Measurements from ENCODE around the gene KLHL3.

KLHL3 gene

DNA sequence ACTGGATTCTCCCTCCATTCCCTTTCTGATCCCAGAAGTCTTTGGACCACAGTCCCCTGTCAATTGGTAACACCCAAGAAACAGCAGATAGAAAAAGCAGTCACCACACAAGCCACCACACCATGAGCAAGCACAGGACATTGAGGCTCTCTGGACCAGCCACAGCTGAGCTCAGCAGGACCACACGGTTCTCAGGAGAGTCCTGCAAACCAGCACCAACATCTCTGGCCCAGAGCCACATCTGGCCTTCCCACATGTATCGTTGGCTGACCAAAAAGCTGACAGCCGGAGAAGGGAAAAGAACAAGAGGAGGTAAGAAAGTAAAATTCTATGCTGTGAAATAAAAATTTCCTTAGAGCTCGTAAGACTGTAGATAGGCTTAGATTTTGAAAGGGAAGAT, 56.7 kb downstream of the KLHL3 start:
- H3K36me3 Mint-ChIP-seq (ENCODE audit: low read depth): peaks cover 13% of the 10 kb centered on the region
- H3K4me1 Mint-ChIP-seq (ENCODE audit: low read depth): no peaks in the 10 kb centered on the region
- H3K27me3 Mint-ChIP-seq: no peaks in the 10 kb centered on the region
- H3K9me3 Mint-ChIP-seq: no peaks in the 10 kb centered on the region
- H3K27ac Mint-ChIP-seq: no peak overlapping the region
- H3K4me3 Mint-ChIP-seq: no peak overlapping the region

DNA sequence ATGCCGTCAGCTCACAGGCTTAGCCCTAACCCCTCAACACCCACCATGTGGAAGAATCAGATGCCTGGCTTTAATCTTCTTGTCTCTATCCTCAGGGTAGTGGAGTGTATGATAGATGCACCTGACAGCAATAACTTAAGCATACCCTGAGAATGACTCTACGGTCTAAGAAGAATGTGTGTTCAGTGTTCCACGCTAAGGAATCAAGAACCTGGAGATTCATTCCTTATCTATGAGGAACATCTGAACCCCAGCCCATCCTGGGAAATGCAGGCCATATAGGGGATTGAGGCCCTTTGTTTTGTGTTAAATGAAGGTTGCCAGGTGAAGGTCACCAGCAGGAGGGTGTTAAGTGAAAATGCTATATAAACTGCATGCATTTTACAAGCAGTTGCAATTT, 63.0 kb downstream of the KLHL3 start:
- H3K4me3 Mint-ChIP-seq: no peak overlapping the region
- H3K27ac Mint-ChIP-seq: no peak overlapping the region
- no peaks in the 10 kb centered on the region for H3K4me1 Mint-ChIP-seq (ENCODE audit: low read depth)
- H3K36me3 Mint-ChIP-seq (ENCODE audit: low read depth): peaks cover 16% of the 10 kb centered on the region
- no peaks in the 10 kb centered on the region for H3K27me3 Mint-ChIP-seq
- no peaks in the 10 kb centered on the region for H3K9me3 Mint-ChIP-seq

DNA sequence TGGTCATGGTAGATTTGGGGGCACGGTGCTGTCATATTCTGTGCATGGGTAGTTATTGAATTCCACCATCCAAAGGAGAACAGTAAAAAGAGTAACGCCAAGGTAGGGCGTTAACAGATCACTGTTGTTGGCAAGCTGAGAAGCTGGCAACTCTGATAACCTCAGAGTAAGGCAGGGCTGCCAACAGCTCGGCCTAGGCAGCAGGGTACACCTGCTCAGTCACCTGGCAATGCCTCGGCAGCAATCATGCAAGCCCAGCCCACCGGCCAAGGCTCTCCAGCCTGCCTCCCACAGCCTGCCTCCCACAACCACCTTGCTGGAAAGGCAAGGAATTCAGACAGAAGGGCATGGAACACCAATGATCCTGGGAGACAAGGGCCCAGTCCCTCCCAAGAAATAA, 63.9 kb downstream of the KLHL3 start:
- H3K4me3 Mint-ChIP-seq: no peak overlapping the region
- peaks cover 4% of the 10 kb centered on the region for H3K4me1 Mint-ChIP-seq (ENCODE audit: low read depth)
- no peak overlapping the region for H3K27ac Mint-ChIP-seq

DNA sequence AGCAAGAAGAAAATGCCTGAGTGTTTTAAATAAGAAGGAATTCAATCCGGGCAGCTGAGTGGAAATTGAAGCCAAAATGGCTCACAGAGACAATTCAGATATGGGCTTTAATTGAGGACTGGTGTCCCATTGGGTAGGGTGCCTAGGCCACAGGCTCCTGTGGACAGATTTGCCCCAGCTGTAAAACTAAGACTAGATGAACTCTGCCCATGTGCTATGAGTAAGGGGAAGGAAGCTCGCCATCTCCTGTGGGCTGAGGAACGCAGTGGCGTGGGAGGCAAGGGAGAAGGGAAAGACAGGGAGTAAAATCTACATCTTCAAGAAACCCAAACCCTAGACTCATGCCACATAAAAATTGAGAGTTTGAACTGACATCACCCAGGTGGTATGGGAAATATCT, 66.1 kb downstream of the KLHL3 start:
- Mint-ChIP-seq H3K4me1 (ENCODE audit: low read depth) (peaks cover 17% of the 10 kb centered on the region), H3K27ac (no peak overlapping the region), H3K27me3 (no peaks in the 10 kb centered on the region), H3K9me3 (no peaks in the 10 kb centered on the region), H3K4me3 (no peak overlapping the region), H3K36me3 (ENCODE audit: low read depth) (peaks cover 3% of the 10 kb centered on the region)

More for the DNA sequence above, 63.9 kb downstream of the KLHL3 start:
- no peaks in the 10 kb centered on the region for H3K27me3 Mint-ChIP-seq
- no peaks in the 10 kb centered on the region for H3K9me3 Mint-ChIP-seq
- H3K36me3 Mint-ChIP-seq (ENCODE audit: low read depth): peaks cover 16% of the 10 kb centered on the region

DNA sequence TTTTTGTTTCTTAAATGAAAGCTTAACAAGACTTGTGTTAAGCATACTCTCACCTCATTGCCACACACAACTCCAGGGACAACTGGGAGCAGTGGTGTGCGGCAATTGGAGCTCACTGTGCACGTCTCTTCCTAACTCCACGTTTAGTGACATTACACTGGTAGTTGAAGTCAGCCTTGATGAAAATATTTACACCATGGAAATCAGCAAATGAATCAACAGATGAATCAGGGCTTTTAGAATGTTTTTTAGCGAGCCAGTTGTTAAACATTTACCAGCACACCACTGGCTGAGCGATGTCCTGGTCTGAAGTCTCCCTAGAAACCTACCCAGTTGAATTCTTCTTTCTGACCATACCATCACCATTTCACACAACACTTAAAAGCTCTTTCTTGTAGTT, 67.3 kb downstream of the KLHL3 start:
- Mint-ChIP-seq H3K4me3 (no peak overlapping the region), H3K27me3 (no peaks in the 10 kb centered on the region), H3K4me1 (ENCODE audit: low read depth) (peaks cover 17% of the 10 kb centered on the region), H3K36me3 (ENCODE audit: low read depth) (peaks cover 3% of the 10 kb centered on the region), H3K27ac (no peak overlapping the region), H3K9me3 (no peaks in the 10 kb centered on the region)

DNA sequence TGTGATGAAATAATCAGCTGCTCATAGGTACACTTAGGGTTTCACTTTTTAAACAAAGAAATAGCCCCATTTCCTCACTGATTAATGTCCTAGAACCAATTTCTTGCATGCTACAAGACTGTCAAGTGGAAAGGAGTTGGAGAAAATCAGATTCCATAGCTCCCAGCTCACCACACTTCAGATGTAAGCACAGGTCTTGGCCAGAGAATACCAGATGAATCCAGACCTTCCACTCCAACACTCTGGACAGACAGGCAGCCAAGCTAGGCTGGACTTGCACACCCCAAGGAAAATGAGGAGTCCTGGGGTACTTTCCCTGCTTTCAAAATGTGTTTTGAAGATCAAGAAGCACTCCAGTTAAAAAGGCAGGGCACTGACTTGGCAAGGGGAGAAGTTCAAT, 68.5 kb downstream of the KLHL3 start:
- H3K9me3 Mint-ChIP-seq: no peaks in the 10 kb centered on the region
- no peaks in the 10 kb centered on the region for H3K27me3 Mint-ChIP-seq
- H3K36me3 Mint-ChIP-seq (ENCODE audit: low read depth): peaks cover 3% of the 10 kb centered on the region
- no peak overlapping the region for H3K4me3 Mint-ChIP-seq
- no peak overlapping the region for H3K27ac Mint-ChIP-seq
- peaks cover 17% of the 10 kb centered on the region for H3K4me1 Mint-ChIP-seq (ENCODE audit: low read depth)

DNA sequence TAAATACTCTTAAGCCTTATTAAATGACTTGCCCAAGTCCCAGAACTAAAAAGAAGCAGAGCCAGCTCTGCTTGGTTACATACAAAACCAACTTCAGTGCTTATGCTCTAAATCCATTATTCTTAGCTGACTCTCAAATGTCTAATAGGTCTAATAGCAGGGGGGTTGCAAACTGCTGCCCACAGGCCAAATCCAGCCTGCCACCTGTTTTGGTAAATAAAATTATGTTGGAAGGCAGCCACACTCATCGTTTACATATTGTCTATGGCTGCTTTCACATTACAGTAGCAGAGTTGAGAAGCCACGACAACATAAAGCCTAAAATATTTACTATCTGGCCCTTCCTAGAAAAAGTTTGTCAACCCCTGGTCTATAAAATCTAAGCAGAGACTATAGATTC, 69.0 kb downstream of the KLHL3 start:
- no peaks in the 10 kb centered on the region for H3K9me3 Mint-ChIP-seq
- H3K36me3 Mint-ChIP-seq (ENCODE audit: low read depth): peaks cover 3% of the 10 kb centered on the region
- H3K4me3 Mint-ChIP-seq: peak overlapping the region; percentile 17
- peak overlapping the region; percentile 13 for H3K27ac Mint-ChIP-seq
- H3K27me3 Mint-ChIP-seq: no peaks in the 10 kb centered on the region
- peaks cover 17% of the 10 kb centered on the region for H3K4me1 Mint-ChIP-seq (ENCODE audit: low read depth)

DNA sequence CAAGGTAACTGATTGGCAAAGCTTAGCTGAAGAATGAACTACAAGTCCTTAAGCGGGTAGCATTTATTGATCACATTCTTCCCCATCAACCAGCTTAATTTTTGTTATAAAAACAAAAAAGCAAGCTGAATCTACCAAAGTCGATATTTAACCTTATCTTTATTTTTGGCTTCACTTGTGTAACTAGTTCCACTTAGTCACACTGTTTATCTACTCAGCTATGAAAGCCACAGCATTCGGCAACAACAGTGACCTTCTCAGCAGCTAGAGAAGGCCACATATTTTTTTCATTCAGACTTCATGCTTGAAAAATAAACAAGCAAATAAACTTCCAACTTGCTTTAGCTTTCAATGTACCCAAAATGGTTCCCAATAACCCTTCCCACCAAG, 69.4 kb downstream of the KLHL3 start:
- Mint-ChIP-seq H3K4me3 (peak overlapping the region; percentile 17), H3K27ac (peak overlapping the region; percentile 13), H3K9me3 (no peaks in the 10 kb centered on the region), H3K36me3 (ENCODE audit: low read depth) (peaks cover 3% of the 10 kb centered on the region), H3K27me3 (no peaks in the 10 kb centered on the region), H3K4me1 (ENCODE audit: low read depth) (peaks cover 17% of the 10 kb centered on the region)

DNA sequence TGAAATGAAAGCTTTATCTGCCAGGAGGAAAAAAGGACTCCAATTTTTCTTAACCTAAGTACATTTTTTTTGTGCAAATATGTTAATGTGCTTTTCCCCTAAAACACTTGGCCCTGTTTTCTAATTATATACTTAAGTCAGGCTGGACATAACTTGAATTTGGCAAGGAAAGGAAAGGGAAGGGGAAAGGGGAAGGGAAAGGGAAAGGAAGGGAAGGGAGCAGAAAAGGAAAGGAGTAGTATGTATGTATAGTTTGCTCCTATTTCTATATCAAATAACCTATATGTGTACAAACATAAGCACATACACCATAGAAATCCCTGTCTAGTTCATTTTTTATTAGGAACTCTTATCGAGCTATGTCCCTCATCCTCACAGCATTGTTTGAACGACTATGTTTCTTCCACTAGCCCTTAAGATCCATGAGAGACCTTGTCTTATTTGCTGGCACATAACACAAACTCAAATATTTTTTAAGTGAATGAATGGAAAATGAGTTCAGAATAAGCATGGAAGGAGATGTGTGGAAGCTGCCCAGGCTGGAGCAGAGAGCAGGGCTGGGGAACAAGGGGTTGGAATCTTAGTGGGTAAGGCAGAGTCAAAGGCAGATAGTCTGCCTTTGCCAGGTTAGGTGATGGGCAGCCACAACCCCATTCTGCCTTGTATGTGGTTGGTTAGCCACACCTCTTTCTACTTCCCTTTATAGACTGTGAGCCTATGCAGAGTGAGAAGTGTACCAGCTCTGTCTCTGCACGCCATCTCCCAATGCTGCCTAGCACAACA, 70.0 kb downstream of the KLHL3 start:
- Mint-ChIP-seq H3K4me1 (ENCODE audit: low read depth) (peaks cover 17% of the 10 kb centered on the region), H3K27ac (peak overlapping the region; percentile 43), H3K36me3 (ENCODE audit: low read depth) (peaks cover under 1% of the 10 kb centered on the region), H3K4me3 (peak overlapping the region; percentile 17), H3K27me3 (no peaks in the 10 kb centered on the region), H3K9me3 (no peaks in the 10 kb centered on the region)

DNA sequence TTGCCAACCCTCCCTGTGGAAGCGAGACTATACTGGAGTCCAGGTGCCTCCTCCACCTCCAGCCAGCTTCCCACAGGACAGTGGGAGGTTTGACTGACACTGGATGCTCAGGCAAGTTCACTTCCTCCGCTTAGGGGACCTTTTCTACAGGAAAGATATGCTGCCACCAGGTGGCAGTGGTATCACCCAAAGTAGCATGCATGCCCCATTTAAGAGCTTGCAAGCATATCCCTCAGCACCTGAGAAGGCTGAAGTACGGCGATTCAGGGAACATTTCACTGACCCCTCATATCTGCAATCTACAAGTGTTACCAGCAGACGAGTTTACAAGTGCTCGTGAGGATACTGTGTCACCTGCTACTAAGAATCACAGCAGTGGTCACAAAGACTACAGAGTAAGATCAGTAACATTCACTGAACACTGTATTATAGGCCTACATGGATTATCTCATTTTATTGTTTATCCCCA, 75.5 kb downstream of the KLHL3 start:
- no peak overlapping the region for H3K27ac Mint-ChIP-seq
- no peaks in the 10 kb centered on the region for H3K4me1 Mint-ChIP-seq (ENCODE audit: low read depth)
- H3K36me3 Mint-ChIP-seq (ENCODE audit: low read depth): no peaks in the 10 kb centered on the region
- no peak overlapping the region for H3K4me3 Mint-ChIP-seq
- no peaks in the 10 kb centered on the region for H3K9me3 Mint-ChIP-seq
- no peaks in the 10 kb centered on the region for H3K27me3 Mint-ChIP-seq

DNA sequence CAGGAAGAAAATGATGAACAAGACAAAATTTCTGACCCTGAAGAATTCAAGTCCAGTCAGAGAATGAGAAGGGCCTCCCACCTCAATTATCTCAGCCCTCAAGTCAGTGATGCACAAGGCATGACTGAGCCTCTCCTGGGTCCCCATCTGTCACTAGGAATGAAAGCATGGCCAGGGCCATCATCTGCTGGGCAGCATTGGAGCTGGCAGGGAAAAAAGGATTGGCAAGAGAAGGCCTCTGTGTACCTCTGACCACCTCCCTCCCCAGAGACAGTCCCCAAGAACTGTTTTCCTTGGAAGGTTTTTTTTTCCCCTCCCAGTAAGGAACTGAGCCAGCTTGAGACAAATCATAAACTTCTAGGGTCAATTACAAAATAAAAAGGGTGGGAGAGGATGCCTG, 76.7 kb downstream of the KLHL3 start:
- no peaks in the 10 kb centered on the region for H3K4me1 Mint-ChIP-seq (ENCODE audit: low read depth)
- no peak overlapping the region for H3K27ac Mint-ChIP-seq
- H3K4me3 Mint-ChIP-seq: no peak overlapping the region
- H3K27me3 Mint-ChIP-seq: no peaks in the 10 kb centered on the region
- H3K36me3 Mint-ChIP-seq (ENCODE audit: low read depth): no peaks in the 10 kb centered on the region
- H3K9me3 Mint-ChIP-seq: no peaks in the 10 kb centered on the region

DNA sequence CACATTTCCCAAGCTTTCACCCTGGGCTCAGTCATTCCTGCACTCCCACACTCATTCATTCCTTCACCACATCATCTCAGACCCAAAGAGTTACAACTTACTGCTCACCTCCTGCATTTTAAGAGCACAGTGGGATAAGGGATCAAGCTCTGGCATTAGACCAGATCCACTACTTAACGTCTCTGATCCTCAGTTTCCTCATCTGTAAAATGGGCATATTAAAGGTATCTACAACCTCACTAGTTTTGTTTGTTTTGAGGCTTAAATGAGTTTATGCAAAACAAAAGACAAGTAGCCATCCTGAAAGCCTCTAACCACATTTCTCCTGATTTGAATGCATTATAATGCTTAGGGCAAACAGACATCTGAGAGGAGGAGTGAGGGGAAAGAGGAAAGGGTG, 77.6 kb downstream of the KLHL3 start:
- H3K4me1 Mint-ChIP-seq (ENCODE audit: low read depth): no peaks in the 10 kb centered on the region
- no peaks in the 10 kb centered on the region for H3K9me3 Mint-ChIP-seq
- H3K27me3 Mint-ChIP-seq: no peaks in the 10 kb centered on the region
- no peak overlapping the region for H3K4me3 Mint-ChIP-seq
- H3K36me3 Mint-ChIP-seq (ENCODE audit: low read depth): no peaks in the 10 kb centered on the region
- no peak overlapping the region for H3K27ac Mint-ChIP-seq

DNA sequence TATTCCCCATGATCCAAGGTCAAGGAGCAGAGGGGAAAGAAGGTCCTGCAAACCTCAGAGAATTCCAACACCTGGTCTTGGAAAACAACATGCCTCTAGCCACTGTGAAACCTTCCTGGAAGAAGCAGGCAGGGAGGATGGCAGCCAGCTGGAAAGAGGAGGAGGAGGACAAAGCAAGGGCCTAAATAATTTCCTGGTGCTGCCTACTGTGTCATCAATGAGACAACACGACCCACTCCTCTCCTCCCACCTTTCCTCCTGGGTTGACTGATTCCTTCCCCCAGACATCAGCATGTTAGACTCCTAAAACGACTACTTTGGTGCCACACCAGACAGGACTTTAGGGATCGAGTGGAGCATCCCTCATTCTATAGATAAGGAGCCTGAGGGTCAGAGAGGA, 78.8 kb downstream of the KLHL3 start:
- no peak overlapping the region for H3K27ac Mint-ChIP-seq
- H3K27me3 Mint-ChIP-seq: no peaks in the 10 kb centered on the region
- H3K36me3 Mint-ChIP-seq (ENCODE audit: low read depth): peaks cover 4% of the 10 kb centered on the region
- H3K9me3 Mint-ChIP-seq: no peaks in the 10 kb centered on the region
- H3K4me1 Mint-ChIP-seq (ENCODE audit: low read depth): no peaks in the 10 kb centered on the region
- no peak overlapping the region for H3K4me3 Mint-ChIP-seq

DNA sequence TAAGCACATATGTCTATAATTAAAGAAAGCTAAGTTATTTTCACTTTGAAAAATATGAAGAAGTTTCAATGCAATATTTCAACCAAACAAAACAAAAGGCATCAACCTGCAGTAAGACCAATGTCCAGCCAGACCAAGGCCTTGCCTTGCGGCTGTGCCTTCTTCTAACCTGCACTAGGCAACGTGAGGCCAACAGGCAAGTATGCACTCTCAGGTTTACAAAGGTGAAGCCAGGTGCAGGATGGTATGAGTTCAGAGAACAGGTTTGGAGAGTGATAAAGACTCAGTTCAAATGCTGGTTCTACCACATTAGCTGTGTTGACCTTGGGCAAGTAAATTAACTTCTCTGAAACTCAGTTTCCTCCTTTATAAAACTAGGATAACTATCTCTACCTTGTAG, 79.3 kb downstream of the KLHL3 start:
- H3K4me1 Mint-ChIP-seq (ENCODE audit: low read depth): no peaks in the 10 kb centered on the region
- H3K27ac Mint-ChIP-seq: no peak overlapping the region
- no peak overlapping the region for H3K4me3 Mint-ChIP-seq
- H3K27me3 Mint-ChIP-seq: no peaks in the 10 kb centered on the region
- H3K36me3 Mint-ChIP-seq (ENCODE audit: low read depth): peaks cover 4% of the 10 kb centered on the region
- no peaks in the 10 kb centered on the region for H3K9me3 Mint-ChIP-seq

DNA sequence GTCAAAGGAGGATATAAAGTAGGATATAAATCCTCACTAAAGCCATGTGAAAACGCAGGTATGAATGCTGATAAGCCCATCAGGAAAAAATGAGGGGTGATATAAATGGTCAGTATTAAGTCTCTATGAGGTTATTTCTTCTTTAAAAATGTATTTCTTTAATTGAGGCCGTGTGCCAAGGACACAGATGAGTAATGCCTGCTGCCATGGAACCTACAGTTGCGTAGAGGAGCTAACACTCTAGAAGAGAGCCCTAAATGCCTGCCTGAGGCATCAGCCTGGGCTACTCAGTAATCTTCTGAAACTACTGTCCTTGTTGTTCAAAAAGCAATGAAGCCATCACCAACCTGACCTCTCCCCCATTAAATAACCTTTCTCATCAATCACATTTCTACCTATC, 84.9 kb downstream of the KLHL3 start:
- no peaks in the 10 kb centered on the region for H3K27me3 Mint-ChIP-seq
- H3K4me1 Mint-ChIP-seq (ENCODE audit: low read depth): no peaks in the 10 kb centered on the region
- no peaks in the 10 kb centered on the region for H3K9me3 Mint-ChIP-seq
- no peak overlapping the region for H3K27ac Mint-ChIP-seq
- H3K4me3 Mint-ChIP-seq: no peak overlapping the region
- peaks cover 12% of the 10 kb centered on the region for H3K36me3 Mint-ChIP-seq (ENCODE audit: low read depth)
